GM10266 (cell line): ENCODE measurements around the gene PTBP3.

Experiments used
- DNase-seq: peaks from one replicate; pipeline ENCODE4 v3.0.0; 2012; ENCODE audit errors: extremely low spot score
- TF ChIP-seq, protein P1 (sequence below): IDR thresholded peaks from 2 replicates; pipeline ENCODE4 v1.5.1; 2012; ENCODE audit warnings: mild to moderate bottlenecking, low read depth; ENCODE audit not compliant: control insufficient read depth, insufficient read depth; ENCODE audit errors: missing control alignments

Gene PTBP3

DNA sequence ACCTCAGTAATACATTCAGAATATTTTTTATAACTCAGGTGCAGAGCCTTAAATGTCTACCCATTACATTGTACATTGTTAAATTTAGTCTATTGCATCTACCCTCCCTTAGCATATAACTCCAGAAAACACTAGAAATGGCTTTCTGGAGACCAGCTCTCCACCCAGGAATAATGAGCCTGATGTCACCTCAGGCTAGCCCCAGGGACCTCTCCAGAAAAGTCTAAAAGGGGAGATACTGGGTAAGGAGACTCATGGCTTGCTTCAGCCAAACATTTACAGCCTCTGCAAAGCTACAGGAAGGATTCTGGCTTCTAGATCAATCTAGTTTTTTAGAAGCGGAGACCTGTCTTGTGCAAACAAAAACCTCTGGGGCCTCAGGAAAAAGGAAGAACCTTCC lies 144.5 kb downstream of the PTBP3 start:
- no peak for DNase-seq
- TF ChIP-seq, protein P1, sequence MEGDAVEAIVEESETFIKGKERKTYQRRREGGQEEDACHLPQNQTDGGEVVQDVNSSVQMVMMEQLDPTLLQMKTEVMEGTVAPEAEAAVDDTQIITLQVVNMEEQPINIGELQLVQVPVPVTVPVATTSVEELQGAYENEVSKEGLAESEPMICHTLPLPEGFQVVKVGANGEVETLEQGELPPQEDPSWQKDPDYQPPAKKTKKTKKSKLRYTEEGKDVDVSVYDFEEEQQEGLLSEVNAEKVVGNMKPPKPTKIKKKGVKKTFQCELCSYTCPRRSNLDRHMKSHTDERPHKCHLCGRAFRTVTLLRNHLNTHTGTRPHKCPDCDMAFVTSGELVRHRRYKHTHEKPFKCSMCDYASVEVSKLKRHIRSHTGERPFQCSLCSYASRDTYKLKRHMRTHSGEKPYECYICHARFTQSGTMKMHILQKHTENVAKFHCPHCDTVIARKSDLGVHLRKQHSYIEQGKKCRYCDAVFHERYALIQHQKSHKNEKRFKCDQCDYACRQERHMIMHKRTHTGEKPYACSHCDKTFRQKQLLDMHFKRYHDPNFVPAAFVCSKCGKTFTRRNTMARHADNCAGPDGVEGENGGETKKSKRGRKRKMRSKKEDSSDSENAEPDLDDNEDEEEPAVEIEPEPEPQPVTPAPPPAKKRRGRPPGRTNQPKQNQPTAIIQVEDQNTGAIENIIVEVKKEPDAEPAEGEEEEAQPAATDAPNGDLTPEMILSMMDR, result no peak

DNA sequence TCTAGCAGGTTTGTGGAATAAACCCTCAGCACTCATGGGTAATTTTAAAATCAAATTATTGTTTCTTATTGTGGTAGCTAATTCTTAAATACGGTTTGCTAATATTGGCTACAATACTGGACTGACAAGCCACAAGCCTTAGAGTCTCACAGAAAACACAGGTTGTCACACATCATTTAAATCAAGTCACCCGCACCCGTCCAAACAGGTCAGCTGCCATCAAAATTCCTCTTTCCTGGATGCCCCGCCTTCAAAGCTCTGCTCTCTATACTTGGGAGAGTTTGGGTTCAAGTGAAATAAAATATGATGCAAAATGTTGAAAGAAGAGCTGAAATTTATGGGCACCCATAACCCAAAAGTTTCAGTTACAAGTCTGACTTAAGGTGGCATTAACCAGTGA lies 146.0 kb downstream of the PTBP3 start:
- TF ChIP-seq, protein P1, result no peak
- DNase-seq, result no peak

DNA sequence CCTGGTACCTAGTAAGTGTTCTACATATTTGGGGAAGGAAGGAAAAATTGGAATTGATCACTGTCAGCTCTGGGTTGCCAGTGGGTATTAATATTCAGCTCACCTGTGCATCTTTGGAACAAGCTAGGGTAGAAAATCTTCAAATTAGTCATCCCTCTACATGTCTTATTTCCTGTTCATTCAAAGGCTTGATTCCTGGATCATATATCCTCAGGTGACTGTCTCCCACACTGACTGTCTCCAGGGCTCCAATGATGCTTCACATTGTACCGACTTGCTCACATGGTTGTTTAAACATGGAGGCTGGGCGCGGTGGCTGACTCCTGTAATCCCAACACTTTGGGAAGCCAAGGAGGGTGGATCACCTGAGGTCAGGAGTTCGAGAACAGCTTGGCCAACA lies 146.7 kb downstream of the PTBP3 start:
- DNase-seq, result no peak
- TF ChIP-seq, protein P1, result no peak

DNA sequence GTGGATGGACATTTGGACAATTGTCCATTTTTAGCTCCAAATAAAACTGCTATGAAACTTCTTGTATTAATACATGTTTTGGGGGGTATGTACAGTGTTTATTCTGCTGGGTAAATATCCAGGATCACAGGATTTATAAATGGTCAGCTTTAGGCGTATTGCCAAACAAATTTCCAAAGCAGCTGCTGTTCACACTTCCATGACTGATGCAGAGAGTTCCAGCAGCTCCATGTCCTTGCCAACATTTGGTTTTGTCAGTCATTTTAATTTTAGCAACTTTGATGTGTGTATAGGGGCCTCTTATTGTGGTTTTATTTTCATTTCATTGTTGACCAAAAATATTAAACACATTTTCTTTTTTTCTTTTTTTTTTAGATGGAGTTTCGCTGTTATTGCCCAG lies 148.5 kb downstream of the PTBP3 start:
- DNase-seq, result no peak
- TF ChIP-seq, protein P1, result no peak

DNA sequence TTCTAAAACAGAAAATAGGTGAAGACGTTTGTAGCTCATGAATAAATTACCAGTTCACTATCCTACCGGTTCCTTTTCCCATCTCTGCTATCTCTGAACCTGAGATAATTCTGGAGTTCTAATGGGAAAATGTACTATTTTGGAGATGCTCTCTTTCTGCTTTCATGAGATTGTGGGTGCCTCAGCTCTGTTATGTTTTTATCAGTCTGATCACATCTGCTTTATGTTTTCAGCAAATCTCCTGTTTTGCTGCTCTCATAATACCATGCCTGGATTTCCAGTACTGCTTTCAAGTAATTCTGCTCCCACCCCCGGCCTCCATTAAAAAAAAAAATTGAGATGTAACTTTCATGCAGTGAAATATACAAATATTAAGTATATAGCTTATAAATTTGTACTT lies 149.2 kb downstream of the PTBP3 start:
- no peak for DNase-seq
- TF ChIP-seq, protein P1, result no peak

DNA sequence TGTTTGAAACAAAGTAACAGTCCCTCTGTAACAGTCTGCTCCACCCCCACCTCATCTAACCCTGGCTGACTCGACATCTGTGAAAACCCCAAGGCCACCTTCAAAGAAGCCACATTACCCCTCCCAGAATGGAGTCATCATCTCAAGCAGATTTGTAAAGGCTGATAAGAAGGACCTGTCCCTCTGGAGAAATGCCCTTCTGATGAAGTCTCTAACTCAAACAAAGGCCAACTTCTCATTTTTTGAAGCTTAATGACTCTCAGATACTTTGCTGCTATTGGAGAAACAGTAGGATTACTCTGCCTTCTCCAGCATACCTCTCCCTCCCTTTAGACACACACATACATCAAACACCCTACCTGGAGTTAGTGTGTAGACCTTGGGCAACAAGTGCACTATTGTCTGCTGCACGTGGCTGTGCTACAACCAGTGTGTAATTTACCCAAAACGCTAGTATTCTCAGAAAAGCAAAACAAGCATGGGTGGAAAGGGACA lies 153.0 kb downstream of the PTBP3 start:
- TF ChIP-seq, protein P1, result no peak
- DNase-seq, result no peak

DNA sequence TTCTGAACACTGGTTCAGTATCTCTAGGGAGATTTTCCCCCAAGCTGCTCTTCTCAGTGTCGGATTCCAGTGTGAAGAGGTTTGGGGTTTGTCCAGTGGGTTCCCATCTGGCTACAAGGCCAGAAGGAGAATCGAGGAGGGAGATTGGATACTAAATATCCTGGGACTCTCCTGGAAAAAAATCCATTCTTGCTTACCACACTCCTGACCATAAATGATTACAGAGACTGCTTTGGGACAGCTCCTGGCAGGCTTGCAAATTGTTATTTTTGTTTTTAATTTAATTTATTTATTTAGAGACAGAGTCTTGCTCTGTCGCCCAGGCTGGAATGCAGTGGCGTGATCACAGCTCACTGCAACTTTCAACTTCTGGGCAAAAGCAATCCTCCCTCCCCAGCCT lies 153.6 kb downstream of the PTBP3 start:
- TF ChIP-seq, protein P1, result no peak
- no peak for DNase-seq

DNA sequence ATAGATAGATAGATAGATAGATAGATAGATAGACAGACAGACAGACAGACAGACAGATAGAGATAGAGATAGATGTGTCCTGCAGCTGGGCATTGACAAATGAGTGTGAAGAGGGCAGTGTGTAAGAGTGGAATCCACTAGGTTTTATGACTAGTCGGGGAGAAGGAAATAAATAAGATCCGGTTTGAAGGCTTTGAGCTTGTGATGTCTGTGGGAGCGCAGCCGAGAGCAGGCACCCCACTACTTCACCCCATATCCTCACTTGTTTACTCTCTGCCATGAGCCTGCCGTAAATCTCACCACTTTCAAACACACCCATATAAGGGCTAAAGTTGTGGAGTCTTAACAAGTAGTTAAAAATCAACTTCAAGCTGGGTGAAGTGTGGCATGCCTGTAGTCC lies 156.9 kb downstream of the PTBP3 start:
- no peak for DNase-seq
- TF ChIP-seq, protein P1, result no peak
